ENCODE measurements around the gene COL5A2.

The COL5A2 gene

DNA sequence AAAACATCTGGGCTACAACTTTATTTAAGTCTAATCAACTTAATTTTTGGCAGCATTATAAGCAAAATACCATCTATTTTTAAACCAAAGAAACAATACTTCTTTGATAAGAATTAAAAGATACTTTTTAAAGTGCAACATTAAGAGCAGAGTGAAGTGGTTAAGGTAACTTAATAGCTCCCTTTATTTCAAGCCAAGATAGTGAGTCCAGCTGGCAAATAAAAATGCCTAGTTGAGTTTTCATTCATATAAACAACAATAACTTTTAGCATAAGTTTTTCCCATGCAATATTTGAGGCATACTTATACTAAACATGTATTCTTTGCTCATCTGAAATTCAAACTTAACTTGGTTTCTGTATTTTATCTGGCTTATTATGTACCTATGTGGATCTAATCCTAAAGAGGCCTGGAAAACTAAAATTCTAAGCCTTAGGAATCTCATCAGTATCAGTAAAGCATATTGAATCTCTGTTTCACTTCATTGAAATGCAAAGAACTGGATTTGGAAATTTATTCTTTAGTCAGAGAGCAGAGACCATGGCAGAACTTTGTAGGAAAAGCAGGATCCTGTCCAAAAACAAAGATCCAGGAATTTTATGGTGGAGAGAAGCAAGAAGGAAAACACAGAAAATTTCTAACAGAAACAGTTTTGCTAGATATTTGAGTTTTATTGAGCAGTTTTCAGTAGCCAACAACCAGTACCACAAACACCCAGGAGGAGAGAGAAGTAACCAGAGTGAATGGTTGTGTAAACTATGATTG, 109.5 kb downstream of the COL5A2 start:
- TF ChIP-seq, protein P1, sequence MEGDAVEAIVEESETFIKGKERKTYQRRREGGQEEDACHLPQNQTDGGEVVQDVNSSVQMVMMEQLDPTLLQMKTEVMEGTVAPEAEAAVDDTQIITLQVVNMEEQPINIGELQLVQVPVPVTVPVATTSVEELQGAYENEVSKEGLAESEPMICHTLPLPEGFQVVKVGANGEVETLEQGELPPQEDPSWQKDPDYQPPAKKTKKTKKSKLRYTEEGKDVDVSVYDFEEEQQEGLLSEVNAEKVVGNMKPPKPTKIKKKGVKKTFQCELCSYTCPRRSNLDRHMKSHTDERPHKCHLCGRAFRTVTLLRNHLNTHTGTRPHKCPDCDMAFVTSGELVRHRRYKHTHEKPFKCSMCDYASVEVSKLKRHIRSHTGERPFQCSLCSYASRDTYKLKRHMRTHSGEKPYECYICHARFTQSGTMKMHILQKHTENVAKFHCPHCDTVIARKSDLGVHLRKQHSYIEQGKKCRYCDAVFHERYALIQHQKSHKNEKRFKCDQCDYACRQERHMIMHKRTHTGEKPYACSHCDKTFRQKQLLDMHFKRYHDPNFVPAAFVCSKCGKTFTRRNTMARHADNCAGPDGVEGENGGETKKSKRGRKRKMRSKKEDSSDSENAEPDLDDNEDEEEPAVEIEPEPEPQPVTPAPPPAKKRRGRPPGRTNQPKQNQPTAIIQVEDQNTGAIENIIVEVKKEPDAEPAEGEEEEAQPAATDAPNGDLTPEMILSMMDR (IDR thresholded peaks at IDR 0.05; ENCODE audit: low read depth, low read length) = no peak
- in situ Hi-C loops (cut with HindIII; ENCODE audit: low sequenced_read_pairs) = no loop called here
- H3K4me3 ChIP-seq (ENCODE audit: low read depth, low read length) = no peak overlapping the region
- no peak for DNase-seq (ENCODE audit: low read depth, low spot score)

DNA sequence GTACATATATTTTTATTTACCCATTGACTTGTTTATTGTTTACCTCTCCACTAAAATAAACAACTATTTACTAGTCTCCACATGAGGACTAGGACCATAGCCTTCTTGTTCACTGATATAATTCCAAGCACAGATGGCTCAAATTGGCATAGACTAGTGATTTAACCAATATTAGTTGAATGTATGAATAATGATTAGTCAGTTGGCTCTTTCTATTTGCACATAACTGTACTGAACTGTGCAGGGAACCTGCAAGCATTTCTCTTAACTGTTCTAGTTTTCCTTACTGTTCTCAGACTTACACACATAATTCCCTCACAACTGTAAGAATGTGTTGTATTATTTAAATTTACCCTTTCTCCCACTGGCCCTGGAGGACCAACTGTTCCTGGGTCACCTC, 113.5 kb downstream of the COL5A2 start:
- TF ChIP-seq, protein P1 (IDR thresholded peaks at IDR 0.05; ENCODE audit: low read depth, low read length) = no peak
- H3K4me3 ChIP-seq (ENCODE audit: low read depth, low read length) = no peak overlapping the region
- no peak for DNase-seq (ENCODE audit: low read depth, low spot score)
- in situ Hi-C loops (cut with HindIII; ENCODE audit: low sequenced_read_pairs) = no loop called here

DNA sequence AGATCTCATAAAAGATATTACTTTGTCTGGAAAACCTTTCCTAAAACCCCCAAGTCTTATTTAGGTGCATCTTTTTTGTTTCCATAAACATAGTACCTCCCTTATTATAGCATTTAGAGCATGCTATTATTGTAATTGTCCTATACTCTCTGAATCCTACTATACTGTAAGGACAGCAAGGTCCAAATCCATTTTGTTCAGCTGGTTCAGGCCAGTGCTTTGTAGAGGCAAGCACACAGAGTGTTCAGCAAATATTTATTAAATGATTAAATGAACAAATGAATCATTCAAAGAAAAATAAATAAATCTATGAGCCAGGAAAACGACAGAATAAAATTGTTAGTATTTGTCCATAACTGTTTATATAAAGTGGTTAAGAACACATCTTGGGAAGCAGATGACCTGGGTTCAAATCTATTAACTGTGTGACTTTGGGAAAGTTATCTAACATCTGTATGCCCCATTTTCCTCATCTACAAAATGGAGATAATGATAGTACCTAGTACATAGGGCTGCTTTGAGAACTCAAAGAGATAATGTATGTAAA, 119.4 kb downstream of the COL5A2 start:
- no peak for DNase-seq (ENCODE audit: low read depth, low spot score)
- H3K4me3 ChIP-seq (ENCODE audit: low read depth, low read length) = no peak overlapping the region
- in situ Hi-C loops (cut with HindIII; ENCODE audit: low sequenced_read_pairs) = no loop called here
- TF ChIP-seq, protein P1 (IDR thresholded peaks at IDR 0.05; ENCODE audit: low read depth, low read length) = no peak

DNA sequence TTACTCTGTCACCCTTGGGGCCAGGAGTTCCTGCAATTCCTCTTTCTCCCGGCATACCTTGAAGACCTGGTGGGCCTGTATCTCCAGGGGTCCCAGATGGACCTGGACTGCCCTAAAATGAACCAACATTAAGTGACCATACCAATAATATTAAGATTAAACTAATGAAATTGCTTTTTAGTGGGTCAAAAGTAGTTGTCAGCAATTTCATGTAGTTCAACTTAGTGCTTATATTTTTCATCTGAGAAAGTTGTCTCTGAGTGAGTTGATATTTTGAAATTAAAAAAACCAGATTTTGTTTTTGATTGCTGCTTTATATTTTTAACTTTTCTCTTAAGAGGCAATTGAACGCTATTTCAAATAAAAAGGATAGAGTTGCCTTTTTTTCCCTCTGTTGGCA, 122.2 kb downstream of the COL5A2 start:
- no peak overlapping the region for H3K4me3 ChIP-seq (ENCODE audit: low read depth, low read length)
- TF ChIP-seq, protein P1 (IDR thresholded peaks at IDR 0.05; ENCODE audit: low read depth, low read length) = no peak
- DNase-seq (ENCODE audit: low read depth, low spot score) = no peak
- in situ Hi-C loops (cut with HindIII; ENCODE audit: low sequenced_read_pairs) = no loop called here

DNA sequence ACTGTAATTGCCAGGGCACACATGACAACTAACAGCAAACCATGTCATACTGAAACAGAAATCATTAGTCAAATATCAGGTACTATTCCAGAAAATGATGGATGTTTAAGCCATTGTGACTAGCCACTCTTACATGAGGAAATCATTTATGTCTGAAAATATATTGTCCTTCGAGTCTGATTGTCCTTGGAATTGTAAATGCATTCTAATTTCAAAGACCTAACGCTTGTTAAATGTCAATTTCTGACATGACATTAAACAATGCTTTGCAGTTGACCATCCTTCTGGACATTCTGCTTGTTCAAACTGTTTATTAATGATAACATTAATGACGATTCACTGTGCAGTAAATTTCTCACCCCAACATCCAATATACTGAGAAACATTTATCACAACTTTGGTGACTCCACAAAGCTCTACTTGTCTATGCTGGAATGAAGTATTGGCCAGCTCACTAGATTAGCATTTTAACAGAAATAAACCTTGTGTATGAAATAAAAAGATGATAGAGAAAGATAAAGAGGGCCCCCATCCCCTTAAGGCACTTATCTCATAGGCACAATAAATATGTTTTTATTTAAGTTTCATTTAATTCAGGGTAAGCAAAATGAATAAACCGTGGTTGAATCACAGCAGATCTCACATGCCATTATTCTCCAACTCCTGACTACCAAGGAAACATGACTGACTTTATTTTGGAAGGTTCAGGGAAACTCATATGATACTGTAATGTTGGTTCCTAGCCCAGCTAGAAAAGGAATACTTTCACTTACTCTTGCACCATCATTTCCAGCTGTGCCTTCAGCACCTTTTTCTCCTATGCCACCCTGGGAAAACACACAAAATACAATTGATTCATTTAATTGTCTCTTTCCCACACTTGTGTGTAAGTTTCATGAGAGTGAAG, 123.1 kb downstream of the COL5A2 start:
- H3K4me3 ChIP-seq (ENCODE audit: low read depth, low read length) = no peak overlapping the region
- DNase-seq (ENCODE audit: low read depth, low spot score) = no peak
- in situ Hi-C loops (cut with HindIII; ENCODE audit: low sequenced_read_pairs) = no loop called here
- TF ChIP-seq, protein P1 (IDR thresholded peaks at IDR 0.05; ENCODE audit: low read depth, low read length) = no peak

DNA sequence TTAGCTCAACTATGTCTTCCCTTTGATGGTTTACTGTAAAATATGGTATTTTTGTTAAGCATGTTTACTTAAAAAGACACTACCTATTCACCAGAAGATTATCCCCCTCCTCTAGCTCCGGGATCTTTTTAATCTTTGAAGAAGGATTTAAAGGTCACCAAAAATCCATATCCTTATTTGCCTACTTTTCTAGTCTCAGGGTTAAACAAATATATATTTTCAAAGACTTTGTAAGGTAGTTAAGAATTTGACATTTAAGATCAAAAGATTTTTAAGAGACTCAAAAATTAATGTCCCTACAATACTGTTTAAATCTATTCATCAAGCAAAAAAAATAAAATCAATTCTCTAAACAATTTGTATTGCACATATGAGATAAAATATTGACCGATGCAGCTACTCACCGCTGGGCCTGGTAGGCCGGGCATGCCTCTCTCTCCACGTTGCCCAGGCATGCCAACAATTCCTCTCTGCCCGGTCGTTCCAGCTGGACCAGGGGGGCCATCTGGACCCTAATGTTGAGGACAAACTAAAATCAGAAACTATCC, 129.3 kb downstream of the COL5A2 start:
- no peak for DNase-seq (ENCODE audit: low read depth, low spot score)
- H3K4me3 ChIP-seq (ENCODE audit: low read depth, low read length) = no peak overlapping the region
- TF ChIP-seq, protein P1 (IDR thresholded peaks at IDR 0.05; ENCODE audit: low read depth, low read length) = no peak
- in situ Hi-C loops (cut with HindIII; ENCODE audit: low sequenced_read_pairs) = no loop called here

Measured in astrocyte of the spinal cord (primary cell).